HCT116 (cell line): Measurements from ENCODE around the gene TBCD. TPM values are rescaled to one million over a fixed set of nuclear protein-coding genes. Genes with fewer than 3 reads are reported as not detected.

Experiments
- ATAC-seq: fragments of 200-7000 bp; cut with Tn5 transposase; 2 replicates; pipeline ENCODE4 v1.9.1; 2020; ENCODE audit warnings: mild to moderate bottlenecking, moderate library complexity
- BruUV-seq: library from RNA; stranded (reverse); fragments of 400-500 nt; replicated peaks from 2 replicates; lab custom pipeline; 2021; lab: Mats Ljungman, UMichigan
- CTCF ChIA-PET: fragments of 300-600 bp; sonication (Branson Sonifier 250); formaldehyde crosslinking; loops from one replicate; lab custom pipeline; 2021; ENCODE audit warnings: antibody characterized with exemption; lab: Charles Lee
- POLR2A ChIA-PET: fragments of 300-600, 350-600 bp; sonication (Branson Sonifier 250); formaldehyde crosslinking; loops from one replicate; lab custom pipeline; 2021; ENCODE audit warnings: antibody characterized with exemption; lab: Charles Lee
- RAD21 ChIA-PET, 2 experiments: fragments of 300-600 bp; sonication (Branson Sonifier 250); formaldehyde crosslinking; loops; one replicate each; lab custom pipeline; 2023; ENCODE audit warnings: low total read pairs in 2 of 2; ENCODE audit not compliant: uncharacterized antibody in 2 of 2, unreplicated experiment in 2 of 2, low non-redundant PET in 1 of 2; lab: Charles Lee
- DNase-seq: peaks from one replicate; pipeline ENCODE4 v3.0.0-alpha.2; 2010; ENCODE audit warnings: low read depth, low spot score
- H2AFZ ChIP-seq: fragments of 200-600 bp; shearing (Covaris generic), sonication (generic); 2 replicates; pipeline ENCODE4 v1.6.1; 2017; ENCODE audit warnings: low read depth, mixed run types, mixed read lengths, antibody characterized with exemption, low read length; ENCODE audit not compliant: poor library complexity, severe bottlenecking
- H3K27ac ChIP-seq: 2 replicates; pipeline ENCODE4 v1.5.1; 2012; ENCODE audit warnings: low read depth, low read length
- H3K27me3 ChIP-seq: fragments of 200-600 bp; sonication (generic); 2 replicates; pipeline ENCODE4 v1.6.1; 2016; ENCODE audit warnings: mixed run types, low read length, mixed read lengths; ENCODE audit not compliant: insufficient read depth
- H3K36me3 ChIP-seq, 2 experiments: fragments of 200-500 bp in 1 of 2; fragments of 200-600 bp in 1 of 2; sonication (Bioruptor generic) in 1 of 2; sonication (generic) in 1 of 2; 2 replicates each; pipeline versions ENCODE4 v1.5.1 to v1.6.1; 2014 to 2016; ENCODE audit warnings: low read length in 2 of 2, inconsistent platforms in 1 of 2, mixed read lengths in 1 of 2, mixed run types in 1 of 2; ENCODE audit not compliant: insufficient read depth in 2 of 2, control insufficient read depth in 1 of 2
- H3K4me1 ChIP-seq, 2 experiments: fragments of 200-600 bp in 1 of 2; sonication (generic) in 1 of 2; 2 replicates each; pipeline versions ENCODE4 v1.5.1 to v1.6.1; 2012 to 2017; ENCODE audit warnings: low read length in 2 of 2, inconsistent platforms in 1 of 2, mild to moderate bottlenecking in 1 of 2, mixed read lengths in 1 of 2, mixed run types in 1 of 2, moderate library complexity in 1 of 2; ENCODE audit not compliant: insufficient read depth in 2 of 2, control insufficient read depth in 1 of 2
- H3K4me2 ChIP-seq: fragments of 200-600 bp; sonication (generic); 2 replicates; pipeline ENCODE4 v1.6.1; 2017; ENCODE audit warnings: mixed run types, low read length, mixed read lengths
- H3K4me3 ChIP-seq, 2 experiments: fragments of 200-600 bp in 1 of 2; sonication (generic) in 1 of 2; replicated peaks in 1 of 2; 2 replicates each; pipeline ENCODE4 v1.5.1; 2011 to 2016; ENCODE audit warnings: low read length in 2 of 2, control low read depth in 1 of 2, low read depth in 1 of 2, mild to moderate bottlenecking in 1 of 2, mixed read lengths in 1 of 2, mixed run types in 1 of 2
- H3K79me2 ChIP-seq: fragments of 200-600 bp; sonication (generic); 2 replicates; pipeline ENCODE4 v1.6.1; 2017; ENCODE audit warnings: mild to moderate bottlenecking, mixed run types, low read length, moderate library complexity, mixed read lengths; ENCODE audit not compliant: insufficient read depth
- H3K9ac ChIP-seq: fragments of 200-600 bp; sonication (generic); 2 replicates; pipeline ENCODE4 v1.6.1; 2016; ENCODE audit warnings: low read length, mixed read lengths
- H3K9me2 ChIP-seq: fragments of 200-600 bp; sonication (generic), shearing (Covaris generic); 2 replicates; pipeline ENCODE4 v1.6.1; 2017; ENCODE audit warnings: mixed run types, mild to moderate bottlenecking, moderate library complexity; ENCODE audit not compliant: insufficient read depth
- H3K9me3 ChIP-seq, 2 experiments: fragments of 200-500 bp in 1 of 2; fragments of 200-600 bp in 1 of 2; sonication (Bioruptor generic) in 1 of 2; sonication (generic) in 1 of 2; 2 replicates each; pipeline ENCODE4 v1.6.1; 2014 to 2017; ENCODE audit warnings: low read length in 2 of 2, mixed read lengths in 2 of 2, inconsistent platforms in 1 of 2, low read depth in 1 of 2, mild to moderate bottlenecking in 1 of 2, mixed run types in 1 of 2, moderate library complexity in 1 of 2; ENCODE audit not compliant: control insufficient read depth in 1 of 2, insufficient read depth in 1 of 2
- H4K20me1 ChIP-seq: fragments of 200-600 bp; sonication (generic), shearing (Covaris generic); 2 replicates; pipeline ENCODE4 v1.6.1; 2017; ENCODE audit warnings: mixed run types, mild to moderate bottlenecking, moderate library complexity; ENCODE audit not compliant: insufficient read depth
- CBX3 ChIP-seq: IDR thresholded peaks from 2 replicates; pipeline ENCODE4 v1.6.1; 2012; ENCODE audit warnings: low read depth
- ELF1 ChIP-seq: IDR thresholded peaks from 2 replicates; pipeline ENCODE4 v1.6.1; 2012; ENCODE audit warnings: low read depth, borderline replicate concordance
- EZH2 ChIP-seq: fragments of 200-600 bp; sonication (generic); IDR thresholded peaks from 2 replicates; pipeline ENCODE4 v1.6.1; 2017; ENCODE audit warnings: antibody characterized with exemption, mixed run types
- EZH2phosphoT487 ChIP-seq: fragments of 200-600 bp; IDR thresholded peaks from 2 replicates; pipeline ENCODE4 v1.6.1; 2018; ENCODE audit warnings: antibody characterized with exemption, borderline replicate concordance
- POLR2A ChIP-seq: IDR thresholded peaks from 2 replicates; pipeline ENCODE4 v1.7.0; 2011; ENCODE audit warnings: borderline replicate concordance; ENCODE audit not compliant: insufficient read depth, insufficient read length; ENCODE audit errors: extremely low read depth
- RAD21 ChIP-seq: IDR thresholded peaks from 2 replicates; pipeline ENCODE4 v1.6.1; 2012; ENCODE audit warnings: low read depth, mild to moderate bottlenecking
- SRF ChIP-seq: IDR thresholded peaks from 2 replicates; pipeline ENCODE4 v1.6.1; 2012; ENCODE audit warnings: low read depth
- TCF7L2 ChIP-seq: IDR thresholded peaks from 2 replicates; pipeline ENCODE4 v1.7.0; 2011; ENCODE audit warnings: borderline replicate concordance, inconsistent platforms; ENCODE audit not compliant: insufficient read depth, insufficient read length; ENCODE audit errors: extremely low read depth
- YY1 ChIP-seq: IDR thresholded peaks from 2 replicates; pipeline ENCODE4 v1.6.1; 2011; ENCODE audit warnings: low read length, low read depth, moderate library complexity, mild to moderate bottlenecking; ENCODE audit not compliant: insufficient replicate concordance; ENCODE audit errors: extremely low read depth
- intact Hi-C: fragments of 100-400 bp; cut with micrococcal nuclease; formaldehyde crosslinking; loops from 2 replicates; pipeline ENCODE4 v1.10.0; 2022
- total RNA-seq: library from RNA; stranded (reverse); gene quantifications from one replicate; pipeline ENCODE4 v1.2.1, GENCODE V29; 2021; ENCODE audit not compliant: unreplicated experiment
- TF ChIP-seq, protein P1 (sequence below): IDR thresholded peaks from 2 replicates; pipeline ENCODE4 v1.6.1; 2012; ENCODE audit warnings: low read depth
- TF ChIP-seq, protein P2 (sequence below), 3 experiments: fragments of 200-600 bp in 1 of 3; sonication (generic) in 1 of 3; IDR thresholded peaks in 2 of 3; conservative IDR thresholded peaks in 1 of 3; 2 replicates each; pipeline ENCODE4 v1.5.1; 2012 to 2017; ENCODE audit warnings: low read depth in 2 of 3, low read length in 2 of 3, antibody characterized with exemption in 1 of 3, borderline replicate concordance in 1 of 3, control low read depth in 1 of 3, mild to moderate bottlenecking in 1 of 3, mixed read lengths in 1 of 3, mixed run types in 1 of 3, moderate library complexity in 1 of 3; ENCODE audit not compliant: insufficient read depth in 1 of 3
- TF ChIP-seq, protein P3 (sequence below): IDR thresholded peaks from 2 replicates; pipeline ENCODE4 v1.6.1; 2012

The TBCD gene
- total RNA-seq, 1 experiment from 2014 or later = 152 TPM

DNA sequence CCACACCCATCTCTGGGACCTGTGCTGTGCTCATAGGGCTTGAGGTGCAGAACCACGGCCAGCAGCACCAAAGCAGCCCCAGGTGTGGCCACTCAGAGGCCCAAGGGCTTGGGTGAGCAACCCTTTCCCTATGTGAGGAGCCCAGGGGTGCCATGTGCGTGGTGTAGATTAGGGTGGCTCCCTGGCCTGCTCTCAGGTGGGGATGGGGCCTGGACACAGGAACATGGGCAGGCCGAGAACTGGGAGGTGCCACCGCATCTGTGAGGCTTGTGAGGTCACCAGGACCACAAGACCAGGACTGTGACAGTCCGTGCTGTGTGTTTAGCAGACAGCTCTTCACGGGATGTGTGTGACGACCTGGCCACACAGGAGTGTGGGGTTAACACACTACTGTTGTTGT lies 191.5 kb downstream of the TBCD start:
- Histone ChIP-seq H3K4me1 (no peaks in the 10 kb centered on the region), H3K4me2 (no peak overlapping the region), H3K36me3 (peaks cover 10 to 55% of the 10 kb centered on the region in 2 experiments), H4K20me1 (no peaks in the 10 kb centered on the region), H3K27me3 (no peaks in the 10 kb centered on the region), H3K27ac (no peak overlapping the region), H3K79me2 (no peaks in the 10 kb centered on the region), H2AFZ (no peak overlapping the region), H3K9me3 (peaks cover 23 to 24% of the 10 kb centered on the region in 2 experiments; a peak in 3 of 4 replicates), H3K4me3 (no peak overlapping the region), H3K9ac (no peak overlapping the region), H3K9me2 (no peaks in the 10 kb centered on the region)
- BruUV-seq = no TSS peak
- intact Hi-C loops = no loop called here
- no peak for DNase-seq
- RAD21 ChIA-PET = no interaction called here
- POLR2A ChIA-PET = no interaction called here
- TF ChIP-seq EZH2 (no peak), CBX3 (no peak), RAD21 (no peak), TCF7L2 (no peak), EZH2phosphoT487 (no peak), ELF1 (no peak), SRF (no peak), YY1 (no peak), POLR2A (no peak)
- TF ChIP-seq, protein P1, sequence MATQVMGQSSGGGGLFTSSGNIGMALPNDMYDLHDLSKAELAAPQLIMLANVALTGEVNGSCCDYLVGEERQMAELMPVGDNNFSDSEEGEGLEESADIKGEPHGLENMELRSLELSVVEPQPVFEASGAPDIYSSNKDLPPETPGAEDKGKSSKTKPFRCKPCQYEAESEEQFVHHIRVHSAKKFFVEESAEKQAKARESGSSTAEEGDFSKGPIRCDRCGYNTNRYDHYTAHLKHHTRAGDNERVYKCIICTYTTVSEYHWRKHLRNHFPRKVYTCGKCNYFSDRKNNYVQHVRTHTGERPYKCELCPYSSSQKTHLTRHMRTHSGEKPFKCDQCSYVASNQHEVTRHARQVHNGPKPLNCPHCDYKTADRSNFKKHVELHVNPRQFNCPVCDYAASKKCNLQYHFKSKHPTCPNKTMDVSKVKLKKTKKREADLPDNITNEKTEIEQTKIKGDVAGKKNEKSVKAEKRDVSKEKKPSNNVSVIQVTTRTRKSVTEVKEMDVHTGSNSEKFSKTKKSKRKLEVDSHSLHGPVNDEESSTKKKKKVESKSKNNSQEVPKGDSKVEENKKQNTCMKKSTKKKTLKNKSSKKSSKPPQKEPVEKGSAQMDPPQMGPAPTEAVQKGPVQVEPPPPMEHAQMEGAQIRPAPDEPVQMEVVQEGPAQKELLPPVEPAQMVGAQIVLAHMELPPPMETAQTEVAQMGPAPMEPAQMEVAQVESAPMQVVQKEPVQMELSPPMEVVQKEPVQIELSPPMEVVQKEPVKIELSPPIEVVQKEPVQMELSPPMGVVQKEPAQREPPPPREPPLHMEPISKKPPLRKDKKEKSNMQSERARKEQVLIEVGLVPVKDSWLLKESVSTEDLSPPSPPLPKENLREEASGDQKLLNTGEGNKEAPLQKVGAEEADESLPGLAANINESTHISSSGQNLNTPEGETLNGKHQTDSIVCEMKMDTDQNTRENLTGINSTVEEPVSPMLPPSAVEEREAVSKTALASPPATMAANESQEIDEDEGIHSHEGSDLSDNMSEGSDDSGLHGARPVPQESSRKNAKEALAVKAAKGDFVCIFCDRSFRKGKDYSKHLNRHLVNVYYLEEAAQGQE = no peak
- TF ChIP-seq, protein P2, sequence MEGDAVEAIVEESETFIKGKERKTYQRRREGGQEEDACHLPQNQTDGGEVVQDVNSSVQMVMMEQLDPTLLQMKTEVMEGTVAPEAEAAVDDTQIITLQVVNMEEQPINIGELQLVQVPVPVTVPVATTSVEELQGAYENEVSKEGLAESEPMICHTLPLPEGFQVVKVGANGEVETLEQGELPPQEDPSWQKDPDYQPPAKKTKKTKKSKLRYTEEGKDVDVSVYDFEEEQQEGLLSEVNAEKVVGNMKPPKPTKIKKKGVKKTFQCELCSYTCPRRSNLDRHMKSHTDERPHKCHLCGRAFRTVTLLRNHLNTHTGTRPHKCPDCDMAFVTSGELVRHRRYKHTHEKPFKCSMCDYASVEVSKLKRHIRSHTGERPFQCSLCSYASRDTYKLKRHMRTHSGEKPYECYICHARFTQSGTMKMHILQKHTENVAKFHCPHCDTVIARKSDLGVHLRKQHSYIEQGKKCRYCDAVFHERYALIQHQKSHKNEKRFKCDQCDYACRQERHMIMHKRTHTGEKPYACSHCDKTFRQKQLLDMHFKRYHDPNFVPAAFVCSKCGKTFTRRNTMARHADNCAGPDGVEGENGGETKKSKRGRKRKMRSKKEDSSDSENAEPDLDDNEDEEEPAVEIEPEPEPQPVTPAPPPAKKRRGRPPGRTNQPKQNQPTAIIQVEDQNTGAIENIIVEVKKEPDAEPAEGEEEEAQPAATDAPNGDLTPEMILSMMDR (IDR thresholded peaks at IDR 0.05 in 2 of 3, conservative IDR thresholded peaks at IDR 0.05 in 1 of 3; ENCODE audit: borderline replicate concordance in 1 of 3, insufficient read depth in 1 of 3, low read depth in 2 of 3, low read length in 2 of 3) = no peak
- TF ChIP-seq, protein P3, sequence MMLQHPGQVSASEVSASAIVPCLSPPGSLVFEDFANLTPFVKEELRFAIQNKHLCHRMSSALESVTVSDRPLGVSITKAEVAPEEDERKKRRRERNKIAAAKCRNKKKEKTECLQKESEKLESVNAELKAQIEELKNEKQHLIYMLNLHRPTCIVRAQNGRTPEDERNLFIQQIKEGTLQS = no peak
- no peak for ATAC-seq
- CTCF ChIA-PET = no interaction called here
